SIG-M5 treated with dmso at 0.1 percent for 504 hours (cell line): Measurements from ENCODE around the gene ELP2.
"Not testable (repeated sequence)": the region's sequence is repeated elsewhere in the genome, so short reads cannot be mapped to it uniquely, and the experiment has no call there.

ENCODE experiments used
- DNase-seq: peaks from one replicate; lab custom pipeline; 2025; ENCODE audit not compliant: unreplicated experiment; lab: John Stamatoyannopoulos, UW

Gene ELP2

DNA sequence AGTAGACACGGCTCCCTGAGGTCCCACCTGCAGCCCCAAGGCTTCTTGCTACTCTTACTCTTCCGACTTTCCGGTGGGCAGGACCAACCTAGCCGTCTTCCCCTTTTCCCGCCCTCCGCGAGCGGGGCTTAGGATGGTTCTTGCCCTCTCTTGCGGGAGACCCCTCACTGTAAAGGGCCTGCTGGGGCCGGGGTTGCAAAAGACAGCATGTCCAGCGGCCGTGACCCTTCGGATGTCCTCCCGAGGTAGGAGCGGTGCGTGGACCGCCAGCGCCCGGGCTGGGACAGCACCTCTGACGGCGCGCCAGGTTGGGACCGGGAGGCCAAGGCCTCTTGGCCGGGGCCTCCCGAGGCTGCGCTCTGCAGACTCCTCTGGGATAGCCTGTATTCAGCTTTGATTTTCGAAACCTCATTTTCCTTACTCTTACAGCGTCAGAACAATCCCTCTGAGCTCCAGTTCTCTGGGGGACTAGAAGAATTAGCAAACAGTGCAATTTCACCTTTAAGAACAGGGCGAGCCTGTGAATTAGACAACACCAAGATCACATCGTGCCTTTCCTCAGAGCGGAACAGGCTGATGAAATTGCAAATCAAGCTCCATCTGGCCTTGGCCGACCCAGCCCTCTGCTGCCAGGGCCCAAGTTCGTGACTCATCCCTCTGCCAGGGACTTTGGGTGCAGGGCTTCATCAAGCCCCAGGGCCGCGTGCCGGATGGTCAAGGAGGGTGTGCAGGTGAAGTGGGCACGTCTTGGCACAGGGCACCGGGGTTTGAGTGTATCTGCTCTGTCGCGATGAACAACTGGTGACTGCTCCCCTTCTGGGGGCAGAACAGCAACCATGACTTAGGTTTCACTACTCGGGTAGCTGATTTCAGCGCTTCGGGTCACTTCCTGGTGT lies 58.4 kb downstream of the ELP2 start:
- no peak for DNase-seq

GRCh38 chr18:36188916-36189315 lies 59.2 kb downstream of the ELP2 start:
- no peak for DNase-seq

DNA sequence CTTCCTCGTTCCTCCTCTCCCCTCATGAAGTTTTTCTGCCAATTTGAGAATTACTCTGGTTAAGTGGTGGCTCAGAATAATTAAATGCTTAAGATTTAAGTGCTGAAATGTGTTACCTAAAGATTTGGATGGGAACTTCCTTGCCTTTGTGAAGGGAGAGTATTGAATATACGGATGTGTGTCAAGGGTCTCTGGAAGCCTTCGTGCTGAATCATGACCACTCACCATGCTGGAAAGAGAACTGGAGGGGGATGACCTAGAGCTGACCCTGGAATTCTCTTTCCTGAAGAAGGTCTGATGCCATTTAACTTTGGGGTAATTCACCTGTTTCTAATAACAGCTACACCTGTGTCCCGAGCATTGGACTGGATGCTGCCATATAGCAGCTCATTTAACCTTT lies 59.8 kb downstream of the ELP2 start:
- DNase-seq: no peak

GRCh38 chr18:36191286-36191685 lies 61.6 kb downstream of the ELP2 start:
- DNase-seq: no peak

DNA sequence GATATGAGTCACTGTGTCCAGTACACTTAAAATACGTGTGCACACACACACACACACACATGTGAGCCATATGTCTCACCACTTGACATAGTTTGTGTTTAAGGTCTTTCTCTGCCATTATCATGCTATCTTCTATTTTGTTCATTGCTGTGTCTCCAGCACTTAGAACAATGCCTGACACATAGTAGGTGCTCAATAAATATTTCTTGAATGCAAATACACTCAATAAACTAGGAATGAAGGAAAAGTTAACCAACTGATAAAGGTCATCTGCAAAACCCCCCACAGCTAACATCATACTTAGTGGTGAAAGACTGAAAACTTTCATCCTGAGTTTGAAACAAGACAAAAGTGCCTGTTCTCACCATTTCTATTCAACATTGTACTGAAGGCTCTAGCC lies 62.0 kb downstream of the ELP2 start:
- DNase-seq: no peak

- no peak for DNase-seq
These were observed 65.1 kb downstream of the ELP2 start for GRCh38 chr18:36194600-36195315.

GRCh38 chr18:36195427-36196122 lies 65.9 kb downstream of the ELP2 start:
- DNase-seq: no peak

DNA sequence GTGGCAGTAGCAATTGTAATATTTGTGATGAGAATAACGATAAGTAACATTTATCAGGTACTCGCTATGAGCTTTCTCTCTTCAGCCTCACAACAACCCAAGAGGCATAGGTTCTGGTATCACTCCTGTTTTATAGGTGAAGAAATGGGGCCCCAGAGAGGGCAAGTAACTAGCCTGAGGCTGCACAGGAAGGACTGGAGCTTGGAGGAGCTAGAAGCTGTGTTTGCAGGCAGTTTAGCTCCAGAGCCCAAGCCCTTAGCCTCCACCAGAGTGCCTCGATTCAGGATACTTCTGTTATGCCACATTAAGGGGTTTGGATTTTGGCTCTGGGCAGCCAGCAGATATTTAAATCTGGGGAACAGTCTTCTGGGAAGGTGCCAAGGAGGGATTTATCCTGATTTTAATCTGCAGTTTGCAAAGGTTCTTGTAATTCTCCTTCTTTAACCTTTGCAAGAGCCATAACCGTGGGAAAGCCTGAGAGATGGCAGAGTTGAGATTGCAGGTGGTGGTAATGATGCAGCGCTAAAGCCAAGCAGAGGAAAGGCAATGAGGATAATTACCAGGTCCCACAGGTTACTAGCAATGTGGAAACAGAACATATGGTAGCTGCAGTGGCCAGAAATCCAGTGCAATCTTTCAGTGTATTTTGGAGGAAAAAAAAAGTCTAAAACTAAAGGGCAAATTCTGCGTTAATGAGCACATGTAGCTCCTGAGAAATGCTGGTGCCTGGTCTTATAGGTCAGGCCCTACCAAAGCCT lies 66.7 kb downstream of the ELP2 start:
- DNase-seq: no peak

DNA sequence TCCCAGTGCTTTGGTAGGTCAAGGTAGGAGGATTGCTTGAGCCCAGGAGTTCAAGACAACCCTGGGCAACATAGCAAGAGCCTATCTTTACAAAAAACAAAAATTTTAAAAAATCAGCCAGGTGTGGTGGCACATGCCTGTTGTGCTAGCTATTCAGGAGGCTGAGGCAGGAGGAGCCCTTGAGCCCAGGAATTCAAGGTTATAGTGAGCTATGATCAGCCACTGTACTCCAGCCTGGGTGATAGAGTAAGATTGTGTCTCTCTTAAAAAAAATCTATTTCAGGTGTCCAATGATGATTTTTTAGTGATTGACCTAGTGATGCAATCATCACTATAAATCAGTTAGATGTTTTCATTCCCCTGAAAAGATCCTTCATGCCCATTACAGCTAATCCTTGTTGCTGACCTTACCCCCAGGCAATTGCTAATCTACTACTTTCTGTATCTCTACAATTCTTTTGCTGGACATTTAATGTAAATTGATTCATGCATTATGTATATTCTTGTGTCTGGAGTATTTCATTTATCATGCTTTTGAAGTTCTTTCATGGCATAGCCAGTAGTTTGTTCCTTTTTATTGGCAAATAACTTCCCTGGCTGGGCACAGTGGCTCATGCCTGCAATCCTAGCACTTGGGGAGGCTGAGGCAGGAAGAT lies 67.9 kb downstream of the ELP2 start:
- DNase-seq: no peak

DNA sequence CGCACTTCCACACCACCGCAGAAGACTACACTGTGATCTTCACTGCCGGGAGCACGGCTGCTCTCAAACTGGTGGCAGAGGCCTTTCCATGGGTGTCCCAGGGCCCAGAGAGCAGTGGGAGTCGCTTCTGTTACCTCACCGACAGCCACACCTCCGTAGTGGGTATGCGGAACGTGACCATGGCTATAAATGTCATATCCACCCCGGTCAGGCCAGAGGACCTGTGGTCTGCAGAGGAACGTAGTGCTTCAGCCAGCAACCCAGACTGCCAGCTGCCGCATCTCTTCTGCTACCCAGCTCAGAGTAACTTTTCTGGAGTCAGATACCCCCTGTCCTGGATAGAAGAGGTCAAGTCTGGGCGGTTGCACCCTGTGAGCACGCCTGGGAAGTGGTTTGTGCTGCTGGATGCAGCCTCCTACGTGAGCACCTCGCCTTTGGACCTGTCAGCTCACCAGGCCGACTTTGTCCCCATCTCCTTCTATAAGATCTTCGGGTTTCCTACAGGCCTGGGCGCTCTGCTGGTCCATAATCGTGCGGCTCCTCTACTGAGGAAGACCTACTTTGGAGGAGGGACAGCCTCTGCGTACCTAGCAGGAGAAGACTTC lies 70.1 kb downstream of the ELP2 start:
- no peak for DNase-seq

- no peak for DNase-seq
These were observed 70.7 kb downstream of the ELP2 start for GRCh38 chr18:36200354-36200771.

DNA sequence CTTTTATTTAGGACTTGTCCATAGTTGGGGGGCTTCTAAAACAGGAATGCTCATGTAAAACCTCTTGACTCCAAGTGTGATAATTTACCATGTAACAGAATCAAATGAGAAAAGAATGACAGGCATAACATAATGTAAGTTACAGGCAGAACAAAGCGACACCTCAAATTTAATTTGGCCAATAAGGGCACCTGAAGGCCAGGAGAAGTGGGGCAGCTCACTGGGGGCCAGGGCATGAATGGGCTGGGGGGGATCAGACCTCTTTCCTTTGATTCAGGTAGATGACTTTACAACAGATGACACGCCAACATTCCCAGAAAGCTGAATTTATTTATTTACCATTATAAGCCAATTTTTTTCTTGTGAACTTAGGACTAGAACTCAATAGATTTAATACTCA lies 72.1 kb downstream of the ELP2 start:
- DNase-seq: no peak

- DNase-seq: no peak
These were observed 73.7 kb downstream of the ELP2 start for GRCh38 chr18:36203360-36203895.

- no peak for DNase-seq
These were observed 75.5 kb downstream of the ELP2 start for GRCh38 chr18:36205166-36205565.

DNA sequence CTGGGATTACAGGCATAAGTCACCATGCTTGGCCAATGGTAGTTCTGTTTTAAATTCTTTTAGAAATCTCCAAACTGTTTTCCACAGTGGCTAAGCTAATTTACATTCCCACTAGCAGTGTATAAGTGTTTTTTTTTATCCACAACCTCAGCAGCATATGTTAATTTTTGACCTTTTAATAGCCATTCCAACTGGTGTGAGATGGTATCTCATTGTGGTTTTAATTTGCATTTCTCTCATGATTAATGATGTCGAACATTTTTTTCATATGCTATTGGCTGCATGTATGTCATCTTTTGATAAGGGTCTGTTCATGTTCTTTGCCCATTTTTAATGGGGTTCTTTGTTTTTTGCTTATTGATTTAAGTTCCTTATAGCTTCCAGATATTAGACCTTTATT lies 77.6 kb downstream of the ELP2 start:
- DNase-seq: no peak

DNA sequence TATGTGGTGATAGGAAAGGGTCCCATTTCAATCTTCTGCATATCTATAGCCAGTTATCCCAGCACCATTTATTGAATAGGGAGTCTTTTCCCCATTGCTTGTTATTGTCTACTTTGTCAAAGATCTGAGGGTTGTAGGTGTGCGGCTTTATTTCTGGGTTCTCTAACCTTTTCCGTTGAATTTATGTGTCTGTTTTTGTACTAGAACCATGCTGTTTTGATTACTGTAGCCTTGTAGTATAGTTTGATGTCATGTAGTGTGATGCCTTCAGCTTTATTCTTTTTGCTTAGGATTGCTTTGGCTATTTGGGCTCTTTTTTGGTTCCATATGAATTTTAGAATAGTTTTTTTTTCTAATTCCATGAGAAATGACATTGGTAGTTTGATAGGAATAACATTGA lies 78.3 kb downstream of the ELP2 start:
- DNase-seq: not testable (repeated sequence)

- no peak for DNase-seq
These were observed 81.9 kb downstream of the ELP2 start for GRCh38 chr18:36211612-36212065.

GRCh38 chr18:36212301-36213171 lies 82.8 kb downstream of the ELP2 start:
- DNase-seq: no peak

- DNase-seq: no peak
These were observed 85.1 kb downstream of the ELP2 start for GRCh38 chr18:36214811-36215210.
